PC-3 (cell line): ENCODE measurements around the gene CPZ. TPM values are rescaled to one million over a fixed set of nuclear protein-coding genes. Genes with fewer than 3 reads are reported as not detected.

Experiments used
- ATAC-seq: fragments of 200-7000 bp; cut with Tn5 transposase; 2 replicates; pipeline ENCODE4 v1.9.1; 2020; ENCODE audit warnings: mild to moderate bottlenecking, moderate library complexity
- BruUV-seq: library from RNA; stranded (reverse); fragments of 400-500 nt; replicated peaks from 2 replicates; lab custom pipeline; 2021; lab: Mats Ljungman, UMichigan
- CTCF ChIA-PET: fragments of 300-600 bp; sonication (Branson Sonifier 250); formaldehyde crosslinking; loops from one replicate; lab custom pipeline; 2022; ENCODE audit warnings: antibody characterized with exemption; lab: Charles Lee
- POLR2A ChIA-PET: fragments of 300-600 bp; sonication (Branson Sonifier 250); formaldehyde crosslinking; loops from one replicate; lab custom pipeline; 2022; ENCODE audit warnings: antibody characterized with exemption; ENCODE audit not compliant: unreplicated experiment; lab: Charles Lee
- DNase-seq: peaks from one replicate; pipeline ENCODE4 v3.0.0-alpha.2; 2015
- H2AFZ ChIP-seq: fragments of 300-600 bp; sonication (generic); 2 replicates; pipeline ENCODE4 v1.6.0; 2016; ENCODE audit warnings: antibody characterized with exemption, low read length
- H3F3A ChIP-seq: fragments of 300-600 bp; sonication (generic); one replicate; pipeline ENCODE4 v1.6.0; 2017; ENCODE audit warnings: antibody characterized with exemption, low read length, control low read depth, mild to moderate bottlenecking; ENCODE audit not compliant: unreplicated experiment
- H3K27ac ChIP-seq: fragments of 300-600 bp; sonication (generic); 2 replicates; pipeline ENCODE4 v1.5.1; 2016; ENCODE audit warnings: mild to moderate bottlenecking, low read length
- H3K27me3 ChIP-seq: fragments of 300-600 bp; sonication (generic); 2 replicates; pipeline ENCODE4 v1.6.1; 2016; ENCODE audit warnings: low read length, mixed read lengths
- H3K36me3 ChIP-seq: fragments of 300-600 bp; sonication (generic); 2 replicates; pipeline ENCODE4 v1.6.1; 2016; ENCODE audit warnings: low read depth, mixed run types, low read length, mixed read lengths
- H3K4me1 ChIP-seq: fragments of 300-600 bp; sonication (generic); 2 replicates; pipeline ENCODE4 v1.5.1; 2016; ENCODE audit warnings: low read length; ENCODE audit not compliant: insufficient read depth
- H3K4me2 ChIP-seq: fragments of 300-600 bp; sonication (generic); 2 replicates; pipeline ENCODE4 v1.6.0; 2016; ENCODE audit warnings: low read length
- H3K4me3 ChIP-seq: fragments of 300-600 bp; sonication (generic); 2 replicates; pipeline ENCODE4 v1.5.1; 2016; ENCODE audit warnings: mild to moderate bottlenecking, low read length, mixed read lengths
- H3K79me2 ChIP-seq: fragments of 300-600 bp; sonication (generic); 2 replicates; pipeline ENCODE4 v1.6.1; 2017; ENCODE audit warnings: low read length, mixed read lengths
- H3K9ac ChIP-seq: fragments of 300-600 bp; sonication (generic); 2 replicates; pipeline ENCODE4 v1.6.0; 2016; ENCODE audit warnings: mild to moderate bottlenecking, low read length
- H3K9me2 ChIP-seq: fragments of 300-600 bp; sonication (generic); replicated peaks from 2 replicates; pipeline ENCODE4 v1.6.1; 2016; ENCODE audit warnings: mixed run types, low read length, mixed read lengths
- H3K9me3 ChIP-seq: fragments of 300-600 bp; sonication (generic); 2 replicates; pipeline ENCODE4 v1.6.1; 2016; ENCODE audit warnings: low read length, mixed read lengths
- H4K20me1 ChIP-seq: fragments of 300-600 bp; sonication (generic); 2 replicates; pipeline ENCODE4 v1.6.1; 2016; ENCODE audit warnings: low read length, mixed read lengths
- CTCF ChIP-seq: fragments of 300-600 bp; sonication (generic); conservative IDR thresholded peaks from 2 replicates; pipeline ENCODE4 v1.5.1; 2017; ENCODE audit warnings: antibody characterized with exemption, low read depth, mild to moderate bottlenecking, low read length
- EZH2 ChIP-seq: fragments of 300-600 bp; sonication (generic); IDR thresholded peaks from one replicate; pipeline ENCODE4 v1.6.1; 2017; ENCODE audit warnings: antibody characterized with exemption, mild to moderate bottlenecking, low read length; ENCODE audit not compliant: unreplicated experiment
- EZH2phosphoT487 ChIP-seq: fragments of 300-600 bp; sonication (generic); IDR thresholded peaks from 2 replicates; pipeline ENCODE4 v1.6.1; 2018; ENCODE audit warnings: mild to moderate bottlenecking, antibody characterized with exemption, low read length, borderline replicate concordance
- intact Hi-C: fragments of 100-400 bp; cut with micrococcal nuclease; formaldehyde crosslinking; loops from 2 replicates; pipeline ENCODE4 v1.9.0; 2023
- total RNA-seq: library from RNA; depleted of rRNA; stranded (reverse); fragments of >200 nt; gene quantifications from 2 replicates; pipeline ENCODE4 v1.2.3, GENCODE V29; 2014

CPZ gene
- total RNA-seq, 1 experiment from 2014 or later: 27.9 TPM

GRCh38 chr4:8585721-8586212 is 6.8 kb upstream of the CPZ start:
- ChIA-PET POLR2A (no interaction called here), CTCF (interaction anchor here (0.7 kb wide), 2 partner anchors 112 to 126 kb away, joined by 4 to 5 read pairs; no protein-coding TSS in a partner anchor)
- H3K4me2 ChIP-seq: no peak overlapping the region
- no peaks in the 10 kb centered on the region for H4K20me1 ChIP-seq
- DNase-seq (no peak), ATAC-seq (no peak)
- H3K27me3 ChIP-seq: no peaks in the 10 kb centered on the region
- H3K9me3 ChIP-seq: no peaks in the 10 kb centered on the region
- H3K27ac ChIP-seq: no peak overlapping the region
- H3F3A ChIP-seq: no peaks in the 10 kb centered on the region
- intact Hi-C loops: no loop called here
- no peaks in the 10 kb centered on the region for H3K9me2 ChIP-seq
- H3K79me2 ChIP-seq: no peaks in the 10 kb centered on the region
- no TSS peak for BruUV-seq
- H2AFZ ChIP-seq: no peak overlapping the region
- H3K36me3 ChIP-seq: no peaks in the 10 kb centered on the region
- H3K9ac ChIP-seq: no peak overlapping the region
- no peaks in the 10 kb centered on the region for H3K4me1 ChIP-seq
- TF ChIP-seq EZH2phosphoT487: no peak
- no peak for TF ChIP-seq CTCF
- no peak overlapping the region for H3K4me3 ChIP-seq

GRCh38 chr4:8586246-8586645 is 6.3 kb upstream of the CPZ start:
- Histone ChIP-seq H3K79me2 (no peaks in the 10 kb centered on the region), H3K4me3 (no peak overlapping the region), H3K27ac (no peak overlapping the region), H3K36me3 (no peaks in the 10 kb centered on the region), H3F3A (no peaks in the 10 kb centered on the region), H3K4me1 (no peaks in the 10 kb centered on the region), H3K9me2 (no peaks in the 10 kb centered on the region), H3K4me2 (no peak overlapping the region), H4K20me1 (no peaks in the 10 kb centered on the region), H2AFZ (no peak overlapping the region), H3K27me3 (no peaks in the 10 kb centered on the region), H3K9me3 (no peaks in the 10 kb centered on the region), H3K9ac (no peak overlapping the region)
- DNase-seq (no peak), ATAC-seq (no peak)
- POLR2A ChIA-PET: no interaction called here
- TF ChIP-seq EZH2phosphoT487: no peak
- no peak for TF ChIP-seq EZH2
- no peak for TF ChIP-seq CTCF
- CTCF ChIA-PET: interaction anchor here (0.5 to 0.7 kb wide), 3 partner anchors 112 to 1886 kb away, joined by 3 to 5 read pairs (median 4); no protein-coding TSS in a partner anchor
- intact Hi-C loops: no loop called here
- BruUV-seq: no TSS peak

GRCh38 chr4:8586671-8587468 is 5.7 kb upstream of the CPZ start:
- no TSS peak for BruUV-seq
- intact Hi-C loops: no loop called here
- ATAC-seq: peak; percentile 75

More at GRCh38 chr4:8586671-8587468, 5.7 kb upstream of the CPZ start:
- H3K27ac ChIP-seq: no peak overlapping the region
- no peaks in the 10 kb centered on the region for H3K36me3 ChIP-seq
- H2AFZ ChIP-seq: no peak overlapping the region
- H3K4me1 ChIP-seq: no peaks in the 10 kb centered on the region
- H3K9me2 ChIP-seq: no peaks in the 10 kb centered on the region
- H3K4me2 ChIP-seq: no peak overlapping the region
- H3K4me3 ChIP-seq: no peak overlapping the region
- peak; percentile 33 for DNase-seq
- H3K9me3 ChIP-seq: no peaks in the 10 kb centered on the region
- no peaks in the 10 kb centered on the region for H3K79me2 ChIP-seq
- H4K20me1 ChIP-seq: no peaks in the 10 kb centered on the region
- ChIA-PET POLR2A (no interaction called here), CTCF (interaction anchor here (0.5 to 0.7 kb wide), 3 partner anchors 113 to 1885 kb away, joined by 3 to 5 read pairs (median 4); no protein-coding TSS in a partner anchor)
- H3K27me3 ChIP-seq: no peaks in the 10 kb centered on the region
- TF ChIP-seq EZH2 (no peak), CTCF (peak; percentile 61)
- H3F3A ChIP-seq: no peaks in the 10 kb centered on the region
- no peak overlapping the region for H3K9ac ChIP-seq
